ACC112 (cell line): ENCODE results near the gene DISC1.
"Not testable (repeated sequence)": the region's sequence is repeated elsewhere in the genome, so short reads cannot be mapped to it uniquely, and the experiment has no call there.

Source experiments
- H2AFZ ChIP-seq: fragments of 200-600 bp; sonication (generic); one replicate; pipeline ENCODE4 v1.6.0; 2017; ENCODE audit warnings: antibody characterized with exemption, low read length; ENCODE audit not compliant: unreplicated experiment
- H3K27ac ChIP-seq: fragments of 200-600 bp; sonication (generic); 2 replicates; pipeline ENCODE4 v1.5.1; 2014; ENCODE audit warnings: low read depth, mild to moderate bottlenecking, antibody characterized with exemption, low read length, moderate library complexity
- H3K27me3 ChIP-seq: fragments of 200-600 bp; sonication (generic); 2 replicates; pipeline ENCODE4 v1.6.1; 2014; ENCODE audit warnings: mild to moderate bottlenecking, antibody characterized with exemption, low read length, moderate library complexity, mixed read lengths; ENCODE audit not compliant: insufficient read depth
- H3K36me3 ChIP-seq: fragments of 200-600 bp; sonication (generic); 2 replicates; pipeline ENCODE4 v1.6.1; 2016; ENCODE audit warnings: mild to moderate bottlenecking, antibody characterized with exemption, low read length, moderate library complexity, mixed read lengths; ENCODE audit not compliant: insufficient read depth
- H3K4me1 ChIP-seq: fragments of 200-600 bp; sonication (generic); one replicate; pipeline ENCODE4 v1.6.1; 2016; ENCODE audit warnings: low read length, mixed read lengths; ENCODE audit not compliant: insufficient read depth, unreplicated experiment, control insufficient read depth
- H3K4me3 ChIP-seq: fragments of 200-600 bp; sonication (generic); 2 replicates; pipeline ENCODE4 v1.5.1; 2014; ENCODE audit warnings: mild to moderate bottlenecking, low read depth, low read length
- H3K79me2 ChIP-seq: fragments of 200-600 bp; sonication (generic); one replicate; pipeline ENCODE4 v1.6.0; 2016; ENCODE audit warnings: low read length; ENCODE audit not compliant: control insufficient read depth, unreplicated experiment, insufficient read depth

The DISC1 gene

GRCh38 chr1:231885209-231885854, 258.7 kb downstream of the DISC1 start:
- H3K27ac ChIP-seq = no peak overlapping the region
- no peak overlapping the region for H3K4me3 ChIP-seq
- H3K4me1 ChIP-seq = peaks cover 12% of the 10 kb centered on the region
- no peak overlapping the region for H2AFZ ChIP-seq
- no peaks in the 10 kb centered on the region for H3K79me2 ChIP-seq
- no peaks in the 10 kb centered on the region for H3K36me3 ChIP-seq
- H3K27me3 ChIP-seq = no peaks in the 10 kb centered on the region

- H3K27me3 ChIP-seq = no peaks in the 10 kb centered on the region
- no peak overlapping the region for H3K27ac ChIP-seq
- H3K79me2 ChIP-seq = no peaks in the 10 kb centered on the region
- H3K4me3 ChIP-seq = no peak overlapping the region
- no peak overlapping the region for H2AFZ ChIP-seq
- no peaks in the 10 kb centered on the region for H3K36me3 ChIP-seq
- peaks cover 12% of the 10 kb centered on the region for H3K4me1 ChIP-seq
Observed at GRCh38 chr1:231887166-231887565, 260.6 kb downstream of the DISC1 start.

GRCh38 chr1:231887866-231888265, 261.3 kb downstream of the DISC1 start:
- Histone ChIP-seq H3K36me3 (no peaks in the 10 kb centered on the region), H3K27me3 (no peaks in the 10 kb centered on the region), H2AFZ (no peak overlapping the region), H3K79me2 (no peaks in the 10 kb centered on the region), H3K4me3 (no peak overlapping the region), H3K27ac (no peak overlapping the region), H3K4me1 (peaks cover 12% of the 10 kb centered on the region)

- Histone ChIP-seq H3K27me3 (no peaks in the 10 kb centered on the region), H3K4me1 (peaks cover under 1% of the 10 kb centered on the region), H3K79me2 (no peaks in the 10 kb centered on the region), H2AFZ (no peak overlapping the region), H3K27ac (no peak overlapping the region), H3K36me3 (no peaks in the 10 kb centered on the region), H3K4me3 (no peak overlapping the region)
Observed at GRCh38 chr1:231890791-231891190, 264.2 kb downstream of the DISC1 start.

- no peaks in the 10 kb centered on the region for H3K4me1 ChIP-seq
- no peaks in the 10 kb centered on the region for H3K27me3 ChIP-seq
- no peaks in the 10 kb centered on the region for H3K79me2 ChIP-seq
- H2AFZ ChIP-seq = no peak overlapping the region
- no peak overlapping the region for H3K4me3 ChIP-seq
- no peak overlapping the region for H3K27ac ChIP-seq
- H3K36me3 ChIP-seq = no peaks in the 10 kb centered on the region
Observed at GRCh38 chr1:231893400-231894102, 267.0 kb downstream of the DISC1 start.

- Histone ChIP-seq H3K4me1 (no peaks in the 10 kb centered on the region), H3K4me3 (no peak overlapping the region), H3K27ac (no peak overlapping the region), H2AFZ (no peak overlapping the region), H3K36me3 (no peaks in the 10 kb centered on the region), H3K27me3 (no peaks in the 10 kb centered on the region), H3K79me2 (no peaks in the 10 kb centered on the region)
Observed at GRCh38 chr1:231896806-231897205, 270.2 kb downstream of the DISC1 start.

- Histone ChIP-seq H3K4me3 (no peak overlapping the region), H3K36me3 (no peaks in the 10 kb centered on the region), H3K4me1 (no peaks in the 10 kb centered on the region), H2AFZ (no peak overlapping the region), H3K79me2 (no peaks in the 10 kb centered on the region), H3K27me3 (no peaks in the 10 kb centered on the region), H3K27ac (no peak overlapping the region)
Observed at GRCh38 chr1:231899046-231899445, 272.5 kb downstream of the DISC1 start.

- no peak overlapping the region for H3K27ac ChIP-seq
- no peaks in the 10 kb centered on the region for H3K36me3 ChIP-seq
- H2AFZ ChIP-seq = no peak overlapping the region
- H3K4me3 ChIP-seq = no peak overlapping the region
- H3K27me3 ChIP-seq = no peaks in the 10 kb centered on the region
- no peaks in the 10 kb centered on the region for H3K4me1 ChIP-seq
- H3K79me2 ChIP-seq = no peaks in the 10 kb centered on the region
Observed at GRCh38 chr1:231899713-231900435, 273.3 kb downstream of the DISC1 start.

GRCh38 chr1:231903586-231904081, 277.0 kb downstream of the DISC1 start:
- H3K36me3 ChIP-seq = no peaks in the 10 kb centered on the region
- H3K4me3 ChIP-seq = no peak overlapping the region
- no peaks in the 10 kb centered on the region for H3K27me3 ChIP-seq
- H3K27ac ChIP-seq = no peak overlapping the region
- no peak overlapping the region for H2AFZ ChIP-seq
- no peaks in the 10 kb centered on the region for H3K79me2 ChIP-seq
- H3K4me1 ChIP-seq = no peaks in the 10 kb centered on the region

GRCh38 chr1:231907310-231907709, 280.7 kb downstream of the DISC1 start:
- H3K79me2 ChIP-seq, H3K4me1 ChIP-seq, H3K36me3 ChIP-seq, H2AFZ ChIP-seq, H3K27ac ChIP-seq, H3K27me3 ChIP-seq, H3K4me3 ChIP-seq: not testable (repeated sequence)
